ENCODE results near the gene SMARCA1.

The SMARCA1 gene

DNA sequence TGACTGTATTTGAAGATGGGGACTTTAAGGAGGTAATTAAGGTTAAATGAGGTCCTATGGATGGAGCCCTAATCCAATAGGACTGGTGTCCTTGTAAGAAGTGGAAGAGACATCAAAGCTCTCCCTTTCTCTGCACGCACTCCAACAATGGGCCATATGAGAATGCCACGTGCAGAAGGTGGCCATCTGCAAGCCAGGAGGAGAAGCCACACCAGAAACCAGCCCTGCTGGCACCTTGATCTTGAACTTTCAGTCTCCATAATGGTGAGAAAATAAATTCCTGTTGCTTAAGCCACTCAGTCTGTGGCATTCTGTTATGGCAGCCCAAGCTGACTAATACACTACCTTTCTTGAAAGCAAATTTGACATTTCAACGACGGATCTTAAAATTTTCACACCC is 73.2 kb downstream of the SMARCA1 start:
- no peak for DNase-seq

DNA sequence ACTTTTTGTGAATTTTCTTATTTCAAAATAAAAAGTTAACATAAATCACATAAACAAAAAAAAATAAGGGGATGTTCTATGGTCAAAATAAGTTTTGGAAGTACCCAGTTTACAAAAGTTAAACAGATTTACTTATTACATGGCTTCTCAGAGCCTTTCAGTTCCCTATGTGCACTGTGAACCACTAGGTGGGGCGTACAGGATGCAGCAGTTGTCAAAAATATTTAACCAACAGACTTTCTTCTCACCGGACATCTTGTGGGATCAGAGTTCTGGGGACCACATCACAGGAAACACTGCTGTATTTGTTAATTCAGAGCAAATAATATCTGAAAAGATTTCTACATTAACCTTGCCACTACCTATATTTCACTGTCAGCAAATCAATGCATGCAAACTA is 74.1 kb downstream of the SMARCA1 start:
- DNase-seq = no peak

DNA sequence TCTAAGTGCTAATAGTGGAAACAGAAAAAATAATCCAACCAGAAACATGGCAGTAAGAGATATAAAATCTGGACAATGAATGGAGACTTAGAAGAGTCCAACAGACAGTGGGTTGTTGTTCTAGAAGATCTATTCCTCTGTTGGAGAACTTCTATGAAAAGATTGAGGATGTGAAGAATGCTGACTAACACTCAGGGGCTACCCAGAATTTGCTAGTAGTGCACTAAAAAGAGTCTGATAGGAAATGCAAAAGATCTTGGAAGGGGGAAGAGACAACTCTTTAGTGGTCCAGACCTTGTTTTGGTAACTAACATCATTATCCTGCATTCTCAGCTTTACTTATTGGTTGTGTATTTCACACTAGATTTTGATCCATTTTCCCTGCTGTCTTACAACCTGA is 77.9 kb downstream of the SMARCA1 start:
- no peak for DNase-seq

DNA sequence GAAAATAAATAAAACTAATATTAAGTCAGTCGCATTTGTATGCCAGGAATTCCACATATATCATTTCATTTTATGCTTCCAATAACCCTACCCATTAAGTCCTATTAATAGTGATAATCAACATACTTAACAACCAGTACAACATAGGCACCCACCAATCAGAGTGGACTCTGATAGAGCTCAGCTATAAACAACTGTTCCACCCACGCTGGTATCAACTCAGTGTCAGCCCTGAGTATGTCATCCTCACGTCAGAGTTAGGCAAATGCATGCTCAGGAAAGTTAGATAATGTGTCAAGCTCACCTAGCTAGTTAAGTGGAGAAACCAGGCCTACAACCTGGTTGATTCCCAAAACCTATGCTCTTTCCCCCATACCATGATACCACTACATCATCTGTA is 89.3 kb downstream of the SMARCA1 start:
- no peak for DNase-seq

DNA sequence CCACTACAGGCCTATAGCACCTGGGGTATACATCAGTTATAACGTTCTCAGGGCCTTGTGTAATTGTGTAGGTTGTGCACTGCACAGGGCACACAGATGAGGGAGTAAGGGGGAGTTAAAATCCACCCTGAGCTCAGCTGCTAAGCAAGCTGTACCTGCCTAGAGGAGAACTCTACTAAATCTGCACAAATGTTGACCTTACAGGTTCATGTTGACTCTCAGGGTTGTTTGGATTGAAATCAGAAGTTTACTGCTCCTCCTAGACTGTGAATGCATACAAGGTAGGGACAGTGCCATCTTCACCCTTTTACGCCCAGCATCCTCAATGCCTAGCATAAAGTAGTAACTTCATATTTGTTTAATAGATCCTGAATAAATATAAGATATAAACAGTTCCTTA is 89.8 kb downstream of the SMARCA1 start:
- no peak for DNase-seq

DNA sequence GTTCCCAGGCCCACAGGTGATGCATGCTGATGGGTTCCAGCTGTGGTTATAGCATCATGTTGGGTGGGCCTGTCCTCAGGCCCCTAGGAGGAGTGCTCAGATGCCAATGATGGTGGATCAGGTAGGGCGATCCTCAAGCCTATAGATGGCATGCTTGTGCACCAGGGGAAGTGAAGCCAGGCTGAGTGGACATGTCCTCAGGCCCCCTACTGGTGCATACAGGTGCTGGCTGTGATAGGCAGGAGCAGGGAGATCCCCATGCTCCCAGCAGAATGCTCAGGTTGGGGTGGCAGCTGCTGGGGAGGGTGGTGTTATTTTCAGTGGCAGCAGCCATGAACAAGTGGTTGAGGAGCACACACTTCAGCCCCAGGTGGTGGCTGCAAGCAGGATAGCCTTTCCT is 96.0 kb downstream of the SMARCA1 start:
- no peak for DNase-seq

DNA sequence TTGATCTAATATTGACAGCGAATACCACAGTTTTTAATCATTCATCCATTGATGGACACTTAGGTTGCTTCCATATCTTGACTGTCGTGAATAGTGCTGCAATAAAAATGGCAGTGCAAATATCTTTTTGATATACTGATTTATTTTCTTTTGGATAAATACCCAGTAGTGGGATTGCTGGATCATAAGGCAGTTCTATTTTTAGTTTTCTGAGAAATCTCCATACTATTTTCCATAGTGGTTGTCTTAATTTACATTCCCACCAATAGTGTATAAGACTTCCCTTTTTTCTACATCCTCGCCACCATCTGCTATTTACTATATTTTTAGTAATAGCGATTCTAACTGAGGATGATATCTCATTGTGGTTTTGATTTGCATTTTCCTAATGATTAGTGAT is 100.1 kb downstream of the SMARCA1 start:
- no peak for DNase-seq

DNA sequence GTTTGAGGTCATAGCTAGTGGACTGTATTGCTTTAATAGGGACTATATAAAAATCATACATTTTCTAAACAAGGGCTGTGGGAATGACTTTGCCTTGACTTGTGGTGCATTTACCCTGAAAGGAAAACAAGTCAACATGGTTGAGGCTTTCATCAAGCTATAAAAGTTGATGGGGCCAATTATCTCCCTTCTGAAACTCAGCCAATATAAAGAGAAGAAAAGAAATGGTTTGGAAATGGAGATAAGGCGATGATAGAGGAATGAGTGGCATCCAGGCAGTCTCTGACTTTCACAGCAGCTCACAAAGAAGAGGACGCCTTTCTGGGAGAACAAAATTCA is 118.7 kb downstream of the SMARCA1 start:
- no peak for DNase-seq

DNA sequence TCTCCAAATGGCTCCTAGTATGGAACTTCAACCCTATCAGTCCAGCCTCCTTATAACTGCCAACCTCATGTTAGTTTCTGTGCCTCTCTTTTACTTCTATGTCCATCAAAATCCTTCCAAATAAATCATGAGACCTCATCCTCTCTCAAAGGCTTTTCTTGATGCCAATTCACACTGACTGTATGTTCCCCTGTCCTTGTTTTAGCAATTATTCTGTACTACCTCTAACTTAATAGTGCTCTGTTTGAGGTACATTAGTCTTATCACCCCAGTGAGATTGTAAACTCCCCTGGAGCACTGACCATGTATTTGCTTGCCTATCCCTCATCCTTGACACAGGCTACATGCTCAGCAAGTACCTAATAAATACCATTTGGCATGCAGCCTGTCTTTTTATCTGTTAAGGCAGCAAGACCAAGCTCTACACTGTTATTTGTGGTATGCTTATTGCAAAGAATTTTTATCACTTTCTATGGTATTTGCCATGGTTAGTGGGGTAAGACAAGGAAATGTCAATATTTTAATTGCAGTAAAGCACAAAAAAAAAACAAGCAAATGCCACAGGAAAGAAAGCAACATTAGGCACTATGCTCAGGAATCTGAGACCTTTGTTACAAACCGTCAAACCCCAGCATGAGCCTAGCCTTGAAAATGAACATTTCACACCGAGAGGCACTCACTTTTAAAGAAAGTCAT is 119.2 kb downstream of the SMARCA1 start:
- DNase-seq = no peak

Data from NCI-H2171 (cell line).